GM23248 (cell line): ENCODE data around the gene WDR48.

Source experiments
- EZH2 ChIP-seq: fragments of 200-600 bp; sonication (generic); IDR thresholded peaks from 2 replicates; pipeline ENCODE4 v1.6.1; 2018; ENCODE audit warnings: antibody characterized with exemption, mild to moderate bottlenecking; ENCODE audit not compliant: insufficient read depth, poor library complexity, severe bottlenecking
- EZH2phosphoT487 ChIP-seq: fragments of 200-600 bp; sonication (generic); IDR thresholded peaks from 2 replicates; pipeline ENCODE4 v1.6.1; 2018; ENCODE audit warnings: antibody characterized with exemption, moderate library complexity, mild to moderate bottlenecking, low read depth; ENCODE audit not compliant: insufficient read depth

- TF ChIP-seq EZH2 (no peak), EZH2phosphoT487 (no peak)
These were observed 30.8 kb upstream of the WDR48 start for GRCh38 chr3:39021029-39021428.
